Embryonic facial prominence (tissue), 1 donor: ENCODE results near the gene TMEM131.

Experiments used
- DNase-seq: peaks from one replicate; pipeline ENCODE4 v3.0.0-alpha.2; 2016; ENCODE audit errors: extremely low spot score

TMEM131 gene

GRCh38 chr2:97991081-97991856 lies 4.5 kb downstream of the TMEM131 start:
- DNase-seq, result no peak

DNA sequence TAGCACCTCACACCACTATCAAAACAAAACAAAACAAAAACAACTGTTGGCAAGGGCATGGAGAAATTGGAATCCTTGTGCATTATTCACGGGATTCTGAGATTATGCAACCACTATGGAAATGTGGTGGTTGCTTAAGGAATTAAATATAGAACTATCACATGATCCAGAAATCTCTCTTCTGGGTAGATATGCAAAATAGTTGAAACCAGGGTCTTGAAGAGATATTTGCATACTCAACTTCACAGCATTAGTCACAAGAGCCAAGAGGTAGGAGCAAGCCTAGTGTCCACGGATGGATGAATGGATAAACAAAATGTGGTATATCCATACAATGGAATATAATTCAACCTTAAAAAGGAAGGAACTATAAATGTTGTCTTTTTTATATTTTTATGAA lies 7.0 kb downstream of the TMEM131 start:
- no peak for DNase-seq

DNA sequence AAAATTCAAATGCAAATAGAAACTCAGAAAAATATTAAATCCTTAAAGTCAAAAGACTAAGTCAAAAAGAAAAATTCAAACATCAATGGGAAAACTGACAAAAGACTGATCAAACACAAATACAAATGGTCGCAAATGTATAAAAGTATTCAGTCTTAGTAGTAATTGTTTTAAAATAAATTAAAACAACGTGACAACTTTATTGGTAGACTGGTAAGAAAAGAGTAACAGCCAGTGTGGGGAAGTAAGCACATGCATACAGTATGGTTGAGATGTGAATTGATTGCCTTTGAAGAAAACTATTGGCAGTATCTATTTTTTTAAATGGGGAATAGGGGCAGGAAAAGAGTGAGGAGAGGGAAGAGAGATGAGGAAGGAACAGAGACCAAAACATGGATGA lies 9.8 kb downstream of the TMEM131 start:
- DNase-seq, result no peak

- no peak for DNase-seq
Observed at GRCh38 chr2:97983698-97984097, 12.1 kb downstream of the TMEM131 start.

- DNase-seq, result no peak
Observed at GRCh38 chr2:97983134-97983533, 12.6 kb downstream of the TMEM131 start.

- DNase-seq, result no peak
Observed at GRCh38 chr2:97982621-97983020, 13.1 kb downstream of the TMEM131 start.

GRCh38 chr2:97981961-97982360 lies 13.8 kb downstream of the TMEM131 start:
- DNase-seq, result no peak

DNA sequence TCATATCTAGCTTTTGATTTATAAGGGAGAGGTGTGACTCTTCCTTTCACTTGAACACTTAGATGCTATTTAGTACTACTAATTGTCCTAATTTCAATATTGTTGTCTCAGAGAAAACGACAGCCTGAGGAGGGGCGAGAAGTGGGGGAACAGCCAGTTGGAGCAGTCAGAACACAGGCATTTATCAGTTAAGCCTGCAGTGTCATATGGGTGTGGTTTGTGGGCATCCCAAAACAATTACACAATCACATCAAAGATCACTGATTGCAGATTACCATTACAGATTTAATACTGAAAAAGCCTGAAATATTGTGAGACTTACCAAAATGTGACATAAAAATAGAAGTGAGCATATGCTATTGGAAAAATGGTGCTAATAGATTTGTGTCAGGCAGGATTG lies 15.8 kb downstream of the TMEM131 start:
- no peak for DNase-seq

DNA sequence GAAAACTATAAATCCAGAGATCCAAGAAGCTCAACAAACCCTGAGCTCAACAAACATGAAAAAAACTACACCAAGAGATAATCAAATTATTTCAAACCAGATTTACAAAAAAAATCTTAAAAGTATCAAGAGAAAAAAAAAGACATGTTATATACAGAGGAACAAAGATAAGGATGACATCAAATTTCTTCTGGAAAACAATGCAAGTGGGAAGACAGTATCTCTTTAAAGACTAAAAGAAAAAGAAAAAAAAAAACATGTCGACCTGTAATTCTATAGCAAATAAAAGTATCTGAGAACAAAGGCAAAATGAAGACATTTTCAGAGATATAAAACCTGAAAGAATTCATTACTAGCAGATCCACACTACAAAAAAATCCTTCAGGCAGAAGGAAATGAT lies 21.3 kb downstream of the TMEM131 start:
- DNase-seq, result no peak

- DNase-seq, result no peak
Observed at GRCh38 chr2:97970293-97971060, 25.3 kb downstream of the TMEM131 start.

DNA sequence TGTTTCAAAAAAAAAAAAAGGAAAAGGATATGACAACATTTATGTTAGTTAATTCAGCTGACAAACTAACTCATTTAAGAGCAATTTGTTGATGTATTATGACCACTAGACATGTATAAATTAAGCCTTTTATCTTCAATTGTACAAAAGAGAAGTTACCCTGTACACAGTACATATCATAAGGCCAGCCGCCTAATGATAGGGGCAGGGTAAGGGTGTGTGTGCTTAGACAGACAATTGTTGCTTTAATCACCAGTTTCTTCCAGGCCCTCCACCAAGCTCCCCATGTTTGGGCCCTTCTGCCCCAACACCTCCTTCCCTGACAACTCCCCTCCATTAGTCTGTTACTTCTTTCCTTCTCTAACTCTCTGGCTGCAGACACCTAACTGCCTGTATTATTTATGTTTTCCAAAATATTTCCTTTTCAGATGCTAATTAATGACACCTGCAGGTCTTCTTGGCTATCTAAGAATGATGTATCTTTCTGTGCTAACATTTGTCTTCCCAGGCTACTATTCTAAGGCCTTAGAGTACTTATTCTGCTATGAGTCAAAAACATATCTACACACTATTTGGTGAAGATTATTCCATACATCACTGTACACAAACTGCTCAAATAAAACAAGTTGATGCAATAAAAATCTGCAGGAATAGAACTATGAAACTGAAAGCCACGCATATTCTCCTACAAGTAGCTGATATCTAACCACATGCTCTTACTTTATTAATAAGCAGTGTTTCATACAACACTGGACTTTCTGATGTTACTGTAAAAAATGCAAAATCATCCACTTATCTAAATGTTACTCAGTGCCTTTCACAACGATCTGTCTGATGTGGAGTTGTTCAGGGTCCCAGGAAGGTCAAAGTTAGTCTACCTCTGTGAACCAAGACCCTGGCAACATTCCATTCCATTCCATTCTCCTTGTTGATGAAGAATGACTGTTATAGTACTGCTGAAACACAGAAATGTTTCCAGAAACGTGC lies 26.4 kb downstream of the TMEM131 start:
- no peak for DNase-seq

GRCh38 chr2:97967931-97968627 lies 27.7 kb downstream of the TMEM131 start:
- DNase-seq, result no peak

DNA sequence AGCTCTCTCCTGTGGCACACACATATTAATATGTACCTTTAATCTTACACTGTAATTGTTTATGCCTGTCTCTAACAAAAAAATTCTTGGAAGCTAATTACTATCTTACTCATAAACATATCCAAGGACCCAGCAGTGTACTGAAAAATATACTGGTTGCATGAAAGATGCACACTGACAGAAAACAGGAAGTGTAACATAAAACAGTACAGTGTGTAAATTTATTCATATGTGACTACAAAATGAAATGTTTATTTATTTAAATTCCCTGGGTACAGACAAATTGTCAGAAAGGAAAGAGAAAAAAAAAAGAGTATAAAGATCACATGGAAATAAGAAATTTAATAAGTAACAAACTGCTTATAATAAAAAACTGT lies 28.5 kb downstream of the TMEM131 start:
- no peak for DNase-seq

DNA sequence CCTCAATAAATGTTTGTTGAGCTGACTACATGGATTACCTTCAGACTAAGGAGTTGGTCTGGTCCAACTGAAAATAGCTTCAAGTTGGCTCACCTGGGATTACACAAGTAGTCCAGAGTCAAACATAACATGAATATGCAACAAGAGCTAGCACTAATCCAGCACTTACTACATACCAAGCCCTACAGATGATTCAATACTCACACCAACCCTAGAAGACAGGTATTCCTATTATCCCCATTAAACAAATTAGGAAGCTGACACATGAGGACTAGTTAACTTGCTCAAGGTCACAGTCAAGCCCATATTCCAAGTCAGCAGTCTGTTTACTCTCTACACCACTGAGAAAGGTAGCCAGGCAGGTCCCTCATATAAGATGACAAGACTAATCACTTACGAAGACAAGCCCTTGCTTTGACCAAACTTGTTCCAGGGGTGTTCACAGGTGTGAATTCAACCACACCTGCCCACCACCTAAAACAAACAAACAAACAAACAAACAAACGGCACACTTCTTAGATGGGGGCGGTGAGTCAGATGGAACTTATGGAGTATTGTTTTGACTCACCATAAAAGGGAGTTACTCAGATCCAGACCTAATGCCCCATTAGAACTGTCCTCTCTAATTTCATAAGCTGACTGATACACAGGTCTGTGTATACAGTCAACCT lies 29.1 kb downstream of the TMEM131 start:
- DNase-seq, result no peak

GRCh38 chr2:97965116-97965515 lies 30.6 kb downstream of the TMEM131 start:
- DNase-seq, result no peak

- no peak for DNase-seq
Observed at GRCh38 chr2:97963880-97964279, 31.9 kb downstream of the TMEM131 start.

- no peak for DNase-seq
Observed at GRCh38 chr2:97963079-97963406, 32.7 kb downstream of the TMEM131 start.

GRCh38 chr2:97961534-97961933 lies 34.2 kb downstream of the TMEM131 start:
- no peak for DNase-seq

- no peak for DNase-seq
Observed at GRCh38 chr2:97958184-97958583, 37.6 kb downstream of the TMEM131 start.

DNA sequence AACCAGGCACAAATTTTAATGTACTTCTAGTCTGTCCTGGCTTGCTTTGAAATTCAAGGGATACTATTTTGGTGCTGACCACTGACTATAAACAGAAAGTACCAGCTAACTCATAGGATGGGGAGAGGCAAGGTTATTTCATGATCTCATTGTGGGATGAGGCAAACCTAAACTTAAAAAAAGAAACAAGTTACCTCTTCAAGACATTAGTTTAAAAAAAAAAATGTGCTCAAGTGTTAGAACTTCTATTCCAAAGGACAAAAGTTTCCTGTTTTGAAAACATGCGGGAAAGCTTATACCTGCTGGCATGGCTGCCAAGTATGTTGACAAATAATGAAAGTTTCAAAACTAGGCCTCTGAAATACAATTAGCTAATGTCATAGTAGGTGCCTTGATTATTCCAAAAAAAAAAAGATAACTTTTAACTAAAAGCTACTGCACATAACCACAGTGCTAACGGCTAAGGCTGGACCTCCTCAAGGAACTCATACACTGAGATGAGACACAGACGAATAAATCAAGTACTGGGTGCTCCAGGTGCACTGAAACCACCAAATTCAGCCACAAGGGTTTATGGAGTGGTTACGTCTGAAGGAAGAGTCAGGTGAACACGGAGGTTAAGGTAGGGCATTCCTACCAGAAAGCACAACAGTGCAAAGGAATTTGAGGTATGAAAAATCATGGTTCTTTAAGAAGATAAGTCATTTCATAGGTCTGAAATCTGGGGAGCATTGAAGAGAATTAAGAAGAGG lies 38.1 kb downstream of the TMEM131 start:
- DNase-seq, result no peak
